Stimulated activated CD4-positive, alpha-beta T cell treated with anti-CD3 and anti-CD28 coated beads, Interleukin-12 subunit alpha, Interleukin-12 subunit beta, amount 100 ng/mL, for 24 hours (primary cell): ENCODE measurements around the gene PPP1R1A.

Experiments used
- DNase-seq, 2 experiments: peaks; one replicate each; pipeline ENCODE4 v3.0.0-alpha.2; 2020; ENCODE audit warnings: low read depth in 2 of 2

The PPP1R1A gene

GRCh38 chr12:54603173-54603814 is 14.8 kb upstream of the PPP1R1A start:
- DNase-seq = peak; percentile 35 to 55

DNA sequence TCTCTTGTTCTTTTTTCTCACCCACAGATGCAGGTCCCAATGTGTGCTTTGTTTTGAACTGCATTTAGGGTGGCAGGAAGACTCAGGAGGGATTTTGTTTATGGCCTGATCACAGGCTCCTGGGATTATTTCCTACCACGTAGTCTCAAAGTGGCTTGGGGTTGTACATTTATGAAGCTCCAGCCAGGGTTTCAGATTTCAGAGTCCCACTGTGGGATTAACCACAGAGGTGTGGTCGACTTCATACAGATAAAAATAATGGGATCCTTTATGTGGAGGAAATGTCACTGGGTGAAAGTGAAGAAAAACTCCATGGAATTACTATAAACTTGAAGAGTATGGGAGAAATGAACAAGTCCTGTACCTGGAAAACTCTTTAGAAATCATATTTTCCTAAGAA is 14.2 kb upstream of the PPP1R1A start:
- DNase-seq = no peak

GRCh38 chr12:54601841-54602240 is 13.4 kb upstream of the PPP1R1A start:
- no peak for DNase-seq

GRCh38 chr12:54598970-54599369 is 10.5 kb upstream of the PPP1R1A start:
- DNase-seq = no peak

DNA sequence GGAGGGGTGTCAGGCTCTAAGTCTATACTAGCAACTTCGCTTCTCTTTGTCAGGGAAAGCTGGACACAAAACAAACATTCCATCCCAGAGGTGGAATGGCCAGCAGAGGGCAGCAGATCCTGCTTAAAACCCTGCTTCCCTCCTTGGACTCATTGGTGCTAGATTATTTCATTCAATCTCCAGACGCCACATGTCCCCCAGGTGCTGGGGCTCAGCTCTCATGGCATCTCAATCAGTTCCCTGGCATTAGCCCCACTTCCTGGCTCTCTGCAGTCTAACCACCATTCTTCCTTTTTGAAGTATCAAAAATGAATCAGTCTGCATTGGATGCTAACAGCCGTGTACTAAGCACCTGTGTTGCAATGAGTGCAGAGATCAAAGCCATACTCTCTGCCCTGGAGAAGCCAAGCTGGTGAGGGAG is 8.1 kb upstream of the PPP1R1A start:
- peak; percentile 22 to 53 for DNase-seq

DNA sequence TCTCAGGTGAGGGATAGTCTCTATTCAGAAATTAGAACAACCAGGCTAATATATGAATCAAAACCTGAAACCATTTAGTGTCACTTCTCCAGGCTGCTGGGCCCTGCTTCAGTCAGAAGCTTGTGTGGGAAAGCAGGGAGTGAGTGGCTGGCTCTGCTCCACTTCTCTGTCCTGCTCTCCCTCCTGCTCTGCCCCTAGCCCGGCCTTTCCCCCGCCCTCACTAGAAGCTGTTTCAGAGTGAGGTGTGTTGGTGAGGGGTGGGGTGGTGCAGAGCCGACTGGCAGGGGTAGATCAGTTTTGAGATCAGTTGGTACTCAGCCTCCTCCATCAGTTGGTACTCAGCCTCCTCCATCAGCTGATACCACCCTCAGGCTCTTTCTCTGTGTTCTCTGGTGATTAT is 7.0 kb upstream of the PPP1R1A start:
- DNase-seq = no peak

GRCh38 chr12:54593725-54594124 is 5.3 kb upstream of the PPP1R1A start:
- no peak for DNase-seq

GRCh38 chr12:54593135-54593534 is 4.7 kb upstream of the PPP1R1A start:
- no peak for DNase-seq

DNA sequence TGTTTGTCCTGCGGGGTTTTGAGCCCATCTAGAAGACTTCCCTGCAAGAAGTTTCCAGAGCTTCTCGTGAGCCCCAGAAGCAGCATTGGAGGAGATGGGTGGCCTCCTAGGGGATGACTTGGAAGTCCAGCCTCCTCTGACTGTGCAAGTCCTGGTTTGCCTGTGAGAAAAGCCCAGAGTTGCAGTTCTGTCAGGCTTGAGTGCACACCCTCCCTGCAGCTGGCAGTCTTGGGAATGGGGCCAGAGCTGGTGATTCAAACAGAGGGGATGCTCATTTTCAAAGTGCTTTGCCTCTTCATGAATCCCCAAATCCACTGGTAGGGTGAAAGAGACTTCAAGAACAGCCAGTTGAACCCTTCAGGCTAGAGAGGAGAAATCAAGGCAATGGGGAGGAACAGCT is 3.9 kb upstream of the PPP1R1A start:
- no peak for DNase-seq

DNA sequence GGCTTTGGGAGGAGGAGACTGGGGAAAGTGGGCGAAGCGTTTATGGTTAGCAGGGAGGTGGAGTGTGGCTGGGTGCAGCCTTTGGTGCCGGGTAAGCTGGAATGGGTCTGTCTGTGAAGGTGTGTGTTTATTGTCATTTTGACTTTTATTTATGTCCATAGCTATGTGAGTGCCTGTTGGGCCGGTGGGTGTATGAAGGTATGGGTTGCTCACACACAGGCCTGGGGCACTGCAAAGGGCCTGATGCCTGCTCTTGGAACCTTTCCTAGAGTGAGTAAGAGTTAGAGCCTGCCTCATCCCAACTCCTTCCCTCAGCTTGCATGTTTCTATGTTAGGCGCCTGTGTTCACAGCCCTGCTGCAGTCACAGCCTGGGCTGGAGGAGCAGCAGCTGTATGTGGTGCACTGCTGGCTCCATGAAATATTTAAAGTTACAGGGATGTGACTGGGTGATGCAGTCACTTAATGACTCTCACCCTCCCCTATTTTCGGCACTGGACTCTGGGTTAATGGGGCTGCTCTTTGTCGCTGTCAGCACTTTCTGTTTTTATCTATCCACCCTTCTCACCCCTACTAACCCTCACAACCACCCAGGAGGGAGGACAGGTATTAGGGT is 2.6 kb upstream of the PPP1R1A start:
- DNase-seq = no peak

- no peak for DNase-seq
Observed at GRCh38 chr12:54589964-54590363, 1.5 kb upstream of the PPP1R1A start.

DNA sequence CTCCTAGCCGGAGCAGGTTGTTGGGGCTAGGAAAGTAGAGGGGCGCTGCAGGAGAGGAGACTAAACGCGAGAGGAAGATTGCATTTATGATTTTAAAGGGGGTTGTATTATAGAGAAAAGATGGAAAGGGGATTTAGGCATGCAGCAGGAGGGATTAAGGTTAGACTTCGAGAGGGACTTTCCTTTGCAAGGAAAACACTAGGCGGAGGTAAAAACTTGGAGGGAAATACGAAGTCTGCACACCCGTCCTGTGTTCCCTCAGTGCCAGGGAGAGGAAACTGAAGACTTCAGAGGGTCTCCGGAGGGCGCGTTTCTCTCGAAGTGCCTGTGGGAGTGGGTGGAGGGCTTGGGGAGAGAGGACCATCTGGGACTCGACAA is 420 bp upstream of the PPP1R1A start:
- DNase-seq = no peak

DNA sequence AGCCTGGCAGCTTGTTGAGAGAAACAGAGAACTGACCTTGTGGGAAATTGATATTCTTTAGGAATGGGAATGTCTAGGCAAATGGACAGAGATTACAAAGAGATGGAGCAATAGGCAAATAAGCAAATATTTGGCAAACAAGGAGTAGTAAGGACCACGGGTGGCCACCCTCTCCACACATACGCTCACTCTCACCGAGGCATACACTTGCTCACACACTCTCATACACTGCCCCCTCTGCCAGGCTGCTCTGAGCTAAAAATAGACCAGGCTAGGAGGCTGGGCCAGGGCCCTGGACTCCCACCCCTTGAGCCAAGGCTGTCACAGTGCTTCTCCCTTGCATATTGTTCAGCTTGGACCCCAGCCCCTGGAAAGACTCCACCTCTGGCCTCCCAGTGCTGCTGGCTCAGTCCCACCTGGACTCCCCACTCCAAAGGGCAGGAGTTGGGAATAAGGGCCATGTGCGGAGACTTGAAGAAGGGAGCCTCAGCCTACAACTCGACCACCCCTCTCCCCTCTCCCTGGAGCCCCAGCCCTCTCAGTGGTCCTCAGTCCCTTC is 1.1 kb downstream of the PPP1R1A start:
- no peak for DNase-seq

DNA sequence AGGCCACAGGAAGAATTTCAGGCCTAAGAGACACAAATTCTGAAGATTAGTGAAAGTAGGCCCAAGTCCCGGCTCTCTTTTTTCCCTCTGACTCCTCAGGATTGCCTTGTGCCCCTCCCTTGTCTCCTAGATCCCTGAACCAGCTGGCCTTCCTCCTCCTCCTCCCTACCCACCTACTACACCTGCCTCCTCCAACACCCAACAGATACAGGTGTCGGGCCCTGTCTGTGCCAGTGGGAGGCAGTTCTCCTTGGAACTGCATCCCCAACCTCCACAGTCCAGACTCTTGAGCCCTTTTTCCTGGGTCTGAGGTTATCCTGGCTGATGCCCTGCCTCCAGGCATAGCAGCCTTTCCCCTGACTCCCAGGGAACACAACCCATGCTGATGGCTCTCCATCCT is 1.8 kb downstream of the PPP1R1A start:
- DNase-seq = no peak

DNA sequence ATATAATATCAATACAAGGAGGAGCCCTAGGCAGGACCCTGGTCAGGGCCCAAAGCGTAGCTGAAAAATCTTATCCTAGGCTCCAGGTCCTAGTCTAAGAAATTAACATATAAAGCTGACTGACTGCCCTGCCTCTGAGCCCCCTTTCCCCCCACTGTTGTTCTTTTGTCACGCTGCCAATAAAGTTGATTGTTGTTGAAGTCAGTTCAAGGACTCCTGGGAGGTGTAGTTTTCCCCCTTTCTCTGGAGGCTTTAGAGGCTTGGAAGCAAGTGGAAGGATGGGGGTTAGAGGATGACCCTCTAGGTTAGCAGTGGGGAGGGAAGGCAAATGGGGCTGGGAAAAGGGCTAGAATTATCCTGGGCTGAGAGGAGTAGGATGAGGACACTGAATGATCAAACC is 3.2 kb downstream of the PPP1R1A start:
- no peak for DNase-seq

DNA sequence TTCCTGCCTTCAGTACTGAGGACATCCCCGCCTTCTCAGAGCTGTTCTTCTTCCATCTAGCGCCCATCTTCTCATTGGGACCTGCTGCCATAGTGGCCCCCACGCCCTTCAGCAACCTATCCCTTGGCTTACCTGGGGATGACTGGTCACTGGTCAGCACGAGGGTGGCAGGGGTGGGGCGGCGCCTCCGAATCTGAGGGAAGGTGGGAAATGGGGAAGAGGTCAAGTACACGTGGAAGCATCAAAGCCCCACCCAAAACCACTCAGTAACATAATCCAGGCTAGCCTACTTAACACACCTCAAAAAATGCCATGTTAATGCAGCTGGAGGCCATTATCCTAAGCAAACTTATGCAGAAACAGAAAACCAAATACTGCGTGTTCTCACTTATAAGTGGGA is 4.3 kb downstream of the PPP1R1A start:
- no peak for DNase-seq

GRCh38 chr12:54583726-54584125 is 4.7 kb downstream of the PPP1R1A start:
- no peak for DNase-seq

DNA sequence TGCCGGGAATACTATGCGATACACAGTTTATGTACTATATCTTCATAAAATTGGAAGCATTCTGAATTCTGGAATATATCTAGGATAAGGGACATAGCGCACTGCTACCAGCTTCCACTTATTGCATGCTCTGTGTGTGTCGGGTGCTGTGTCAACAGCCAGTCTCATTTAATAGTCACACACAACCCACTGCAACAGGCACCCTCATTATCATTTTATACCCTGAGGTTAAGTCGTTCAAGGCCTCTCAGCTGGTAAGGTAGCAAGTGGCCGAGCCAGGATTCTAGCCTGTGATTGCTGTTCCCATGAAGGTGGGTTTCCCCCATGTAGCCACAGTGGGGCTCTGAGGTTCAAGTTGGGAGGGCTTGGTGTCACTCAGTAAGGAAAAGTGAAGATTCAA is 7.0 kb downstream of the PPP1R1A start:
- no peak for DNase-seq

- peak; percentile 59 to 89 for DNase-seq
Observed at GRCh38 chr12:54579696-54580333, 8.6 kb downstream of the PPP1R1A start.

DNA sequence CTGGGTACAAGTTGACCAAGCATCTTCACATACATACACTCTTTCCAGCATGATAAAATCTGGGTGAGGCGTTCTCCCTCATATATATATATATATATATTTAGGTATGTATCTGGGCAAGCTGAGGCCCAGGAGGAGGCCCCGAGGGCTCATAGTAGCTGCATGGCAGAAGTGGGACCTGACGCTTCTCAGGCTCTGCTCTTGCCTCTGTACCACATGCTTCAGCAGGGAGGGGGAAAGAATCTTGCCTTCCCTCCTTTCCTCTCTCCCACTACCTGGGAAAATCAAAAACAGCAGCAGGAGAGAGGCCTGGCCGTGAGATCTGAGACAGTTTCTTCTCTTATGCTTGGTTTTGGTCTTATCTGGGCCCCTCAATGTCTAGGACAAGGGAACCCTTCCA is 9.2 kb downstream of the PPP1R1A start:
- DNase-seq = no peak

GRCh38 chr12:54578778-54579177 is 9.7 kb downstream of the PPP1R1A start:
- DNase-seq = no peak

DNA sequence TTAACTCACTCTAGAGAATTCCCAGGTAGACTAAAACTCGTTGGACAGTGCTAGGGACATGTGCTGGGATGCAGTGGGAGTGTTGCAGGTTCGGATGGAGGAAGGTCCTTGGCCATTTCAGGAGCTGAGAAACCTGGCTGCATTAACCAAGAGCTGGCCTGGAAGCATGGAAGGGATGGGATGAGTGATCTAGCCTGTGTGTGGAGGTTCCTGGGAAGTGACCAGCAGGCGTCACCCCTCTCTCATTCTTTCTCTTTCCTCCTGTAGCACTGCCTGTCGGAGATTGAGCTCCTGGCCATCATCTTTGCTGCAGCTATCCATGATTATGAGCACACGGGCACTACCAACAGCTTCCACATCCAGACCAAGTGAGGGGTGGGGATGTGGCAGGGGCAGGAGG is 15.6 kb downstream of the PPP1R1A start:
- DNase-seq = no peak
